G401 (cell line): Measurements from ENCODE around the gene GPRC5A. TPM values are rescaled to one million over a fixed set of nuclear protein-coding genes. Genes with fewer than 3 reads are reported as not detected.

ENCODE experiments used
- DNase-seq: peaks from one replicate; pipeline ENCODE4 v3.0.0-alpha.2; 2015; ENCODE audit warnings: low spot score
- in situ Hi-C: cut with HindIII; loops from 2 replicates; pipeline ENCODE4 v1.10.0; 2016; ENCODE audit warnings: low sequenced_read_pairs, mixed read lengths
- total RNA-seq: library from RNA; depleted of rRNA; stranded (reverse); fragments of >200 nt; shearing (Covaris generic); gene quantifications from 2 replicates; pipeline ENCODE4 v1.2.3, GENCODE V29; 2014

The GPRC5A gene
- total RNA-seq, 1 experiment from 2014 or later = 23.8 TPM

DNA sequence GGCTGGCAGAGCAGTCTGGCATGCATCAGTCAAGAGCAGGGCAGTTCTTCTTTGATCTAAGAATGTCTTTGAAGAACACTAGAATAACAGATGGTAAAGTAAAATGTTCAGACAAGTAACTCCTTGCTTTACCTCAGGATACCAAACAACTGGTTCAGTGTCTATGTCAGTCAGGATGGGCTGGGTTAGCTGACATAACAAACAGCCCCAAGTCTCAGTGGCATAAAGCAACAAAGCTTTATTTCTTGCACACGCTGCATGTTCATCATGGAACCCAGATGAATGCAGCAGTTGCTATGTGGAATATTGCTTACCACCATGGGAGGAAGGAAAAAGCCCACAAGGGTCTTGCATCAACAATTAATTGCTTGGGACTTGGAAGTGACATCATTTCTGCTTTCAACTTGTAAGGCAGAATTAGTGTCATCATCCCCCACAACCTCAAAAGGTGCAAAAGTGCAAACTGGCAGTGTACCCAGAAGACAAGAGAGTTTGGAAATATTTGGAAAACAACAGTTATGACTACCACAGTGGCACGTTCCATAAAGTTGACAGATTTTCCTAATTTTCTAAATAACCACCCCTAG lies 39.4 kb downstream of the GPRC5A start:
- DNase-seq = no peak
- in situ Hi-C loops = no loop called here

GRCh38 chr12:12933742-12934141 lies 42.4 kb downstream of the GPRC5A start:
- in situ Hi-C loops = no loop called here

GRCh38 chr12:12934556-12934955 lies 43.2 kb downstream of the GPRC5A start:
- in situ Hi-C loops = no loop called here
- DNase-seq = no peak

More at GRCh38 chr12:12933742-12934141, 42.4 kb downstream of the GPRC5A start:
- DNase-seq = no peak

GRCh38 chr12:12936983-12937491 lies 45.7 kb downstream of the GPRC5A start:
- in situ Hi-C loops = no loop called here
- DNase-seq = no peak

DNA sequence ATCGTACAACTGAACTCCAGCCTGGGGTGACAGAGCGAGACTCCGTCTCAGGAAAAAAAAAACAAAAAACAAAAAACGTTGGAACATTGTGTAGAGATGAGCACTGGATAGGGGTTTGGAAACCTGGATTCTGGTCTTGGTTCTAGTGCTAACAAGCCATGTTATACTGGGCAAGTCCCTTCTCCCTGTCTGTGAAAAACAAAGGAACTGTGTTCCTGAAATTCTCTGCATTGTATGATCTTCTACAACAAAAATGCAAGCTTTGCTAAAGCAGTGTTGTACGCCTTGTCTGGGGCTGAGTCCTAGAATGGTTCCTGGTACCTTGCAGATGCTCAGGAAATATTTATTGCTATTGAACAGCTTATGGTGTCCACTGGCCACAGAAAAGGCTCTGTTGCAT lies 47.2 kb downstream of the GPRC5A start:
- no peak for DNase-seq
- in situ Hi-C loops = no loop called here

GRCh38 chr12:12939888-12940287 lies 48.5 kb downstream of the GPRC5A start:
- in situ Hi-C loops = no loop called here
- no peak for DNase-seq

DNA sequence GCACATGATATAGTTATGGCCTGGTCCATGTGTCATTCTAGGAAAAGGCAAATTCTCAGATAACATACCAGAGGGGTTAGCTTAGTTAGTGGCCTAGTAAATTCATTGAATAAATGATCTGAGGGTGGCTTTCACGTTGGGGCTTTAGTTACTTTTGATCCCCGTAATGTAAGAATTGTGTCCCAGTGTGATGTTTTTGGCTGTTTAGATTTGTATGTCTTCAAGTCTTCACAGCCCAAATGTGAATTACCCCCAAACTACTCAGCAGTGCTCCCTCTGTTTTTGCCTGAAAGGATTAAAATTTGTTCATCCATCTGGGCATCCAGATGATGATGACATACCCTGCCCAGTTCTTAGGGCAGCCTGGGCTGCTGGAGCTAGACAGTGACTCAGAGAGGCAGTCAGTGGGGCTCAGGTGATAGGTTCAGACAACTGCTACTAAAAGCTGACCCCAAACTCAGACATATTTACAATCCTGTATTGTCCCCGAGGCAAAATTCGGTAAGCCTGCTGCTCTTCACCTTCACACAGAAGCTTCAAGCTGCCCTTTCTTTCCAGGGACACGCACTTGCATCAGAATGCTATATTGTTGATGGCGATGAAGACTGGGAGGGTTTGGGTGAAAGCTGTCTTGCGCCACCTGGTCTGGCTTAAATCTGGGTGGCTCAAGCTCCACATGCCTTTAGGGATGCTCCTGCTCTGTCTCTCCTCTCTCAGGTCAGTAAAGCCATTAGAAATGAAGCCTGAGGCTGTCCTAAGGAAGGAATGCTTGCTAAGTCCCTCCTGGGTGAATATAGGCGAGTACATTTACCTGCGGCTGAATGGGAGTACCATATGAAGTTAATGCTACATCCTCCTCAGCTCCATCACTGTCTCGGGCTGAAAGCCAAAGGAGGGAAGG lies 50.3 kb downstream of the GPRC5A start:
- no peak for DNase-seq
- in situ Hi-C loops = no loop called here

- no peak for DNase-seq
- in situ Hi-C loops = no loop called here
Observed at GRCh38 chr12:12943586-12944260, 52.4 kb downstream of the GPRC5A start.

DNA sequence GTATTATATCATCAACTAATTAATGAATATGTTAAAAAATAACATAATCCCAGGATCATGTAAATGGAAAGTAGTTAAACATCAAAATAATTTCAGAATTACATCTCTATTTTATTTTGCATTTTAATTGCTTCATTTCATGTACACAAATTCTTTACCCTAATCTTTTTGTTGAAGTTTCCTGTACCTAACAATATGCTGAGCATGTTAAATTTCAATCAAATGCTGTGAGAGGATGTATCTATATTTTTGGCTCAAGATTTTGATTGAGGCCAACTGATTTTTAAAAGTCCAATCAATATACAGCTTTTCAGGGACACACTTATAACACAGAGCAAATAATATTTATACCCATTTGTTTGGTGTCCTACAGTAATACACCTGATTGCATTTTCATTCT lies 54.2 kb downstream of the GPRC5A start:
- DNase-seq = no peak
- in situ Hi-C loops = no loop called here

DNA sequence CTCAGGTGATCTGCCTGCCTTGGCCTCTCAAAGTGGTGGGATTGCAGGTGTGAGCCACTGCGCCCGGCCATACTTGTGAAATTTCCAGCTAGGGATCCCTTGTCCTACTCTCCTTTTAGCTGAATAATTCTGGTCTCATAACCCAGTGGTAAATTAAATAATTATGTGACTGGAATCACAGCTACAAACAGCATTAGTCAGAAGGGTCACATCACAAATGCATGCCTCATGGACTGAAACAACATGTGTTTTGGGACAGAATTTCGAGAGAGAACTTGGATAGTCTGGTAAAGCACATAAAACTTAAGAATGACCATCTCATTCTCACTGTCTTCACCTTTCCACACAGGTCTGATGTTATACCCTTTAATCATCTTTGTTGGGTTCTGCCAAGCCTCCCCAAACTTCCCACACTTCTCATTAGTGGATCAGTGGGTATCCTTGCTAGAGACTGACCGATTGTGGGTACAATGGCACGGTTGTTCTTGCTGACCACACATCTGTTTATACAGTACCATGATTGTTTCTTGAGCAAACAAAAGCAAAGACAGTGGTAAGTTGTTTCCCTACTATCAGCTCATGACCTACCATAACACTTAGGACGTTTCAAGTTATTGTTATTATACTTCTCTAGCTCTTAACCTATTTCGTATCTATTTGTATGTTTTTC lies 55.5 kb downstream of the GPRC5A start:
- DNase-seq = no peak

GRCh38 chr12:12947902-12948301 lies 56.5 kb downstream of the GPRC5A start:
- no peak for DNase-seq
- in situ Hi-C loops = no loop called here

More for the DNA sequence above, 55.5 kb downstream of the GPRC5A start:
- in situ Hi-C loops = no loop called here

GRCh38 chr12:12951504-12951903 lies 60.1 kb downstream of the GPRC5A start:
- no peak for DNase-seq
- in situ Hi-C loops = no loop called here

DNA sequence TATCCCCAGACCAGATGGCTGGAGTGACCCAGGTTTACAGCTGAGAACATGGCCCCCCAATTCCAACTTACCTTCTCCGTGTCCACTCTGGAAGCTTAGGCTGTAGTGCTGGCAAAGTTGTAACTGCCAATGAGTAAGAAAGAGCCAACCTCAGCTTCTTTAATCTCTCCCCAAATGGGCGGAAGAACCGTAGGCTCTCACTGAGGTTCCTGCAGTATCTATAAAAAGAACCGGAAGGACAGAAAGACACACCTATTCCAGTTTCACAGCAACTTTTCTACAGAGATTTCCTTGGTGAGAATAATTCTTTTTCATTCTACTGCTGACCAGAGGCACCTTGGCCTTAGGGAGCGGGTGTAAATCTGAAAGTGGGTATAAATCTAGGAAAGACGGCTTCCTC lies 60.7 kb downstream of the GPRC5A start, which contains the start of gene GPRC5D:
GPRC5D (minus strand) TSS at position 135 of the 400 bp plus-strand sequence. CDS start 1,786 bp downstream, outside the sequence.
- in situ Hi-C loops = no loop called here
- no peak for DNase-seq

DNA sequence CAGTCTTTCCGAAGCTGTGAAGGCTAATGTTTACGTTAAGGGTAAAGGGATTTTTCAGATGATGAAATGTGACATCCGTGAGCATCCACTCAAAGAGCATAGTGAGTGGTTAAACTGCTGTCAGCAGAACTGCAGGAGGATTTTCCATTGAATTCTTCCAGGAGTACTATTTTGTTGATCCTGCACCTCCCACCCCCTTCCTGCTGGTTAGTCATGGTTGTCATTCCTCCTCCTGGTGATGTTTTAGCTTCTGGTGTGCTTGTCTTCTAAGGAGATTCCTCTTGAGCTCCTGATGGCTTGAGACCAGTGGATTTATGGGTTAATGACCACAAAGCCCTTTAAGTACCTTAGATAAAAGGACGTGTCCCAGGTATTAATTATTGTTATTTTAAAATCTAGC lies 63.0 kb downstream of the GPRC5A start:
- in situ Hi-C loops = no loop called here
- no peak for DNase-seq

GRCh38 chr12:12954878-12955625 lies 63.7 kb downstream of the GPRC5A start:
- no peak for DNase-seq
- in situ Hi-C loops = no loop called here

DNA sequence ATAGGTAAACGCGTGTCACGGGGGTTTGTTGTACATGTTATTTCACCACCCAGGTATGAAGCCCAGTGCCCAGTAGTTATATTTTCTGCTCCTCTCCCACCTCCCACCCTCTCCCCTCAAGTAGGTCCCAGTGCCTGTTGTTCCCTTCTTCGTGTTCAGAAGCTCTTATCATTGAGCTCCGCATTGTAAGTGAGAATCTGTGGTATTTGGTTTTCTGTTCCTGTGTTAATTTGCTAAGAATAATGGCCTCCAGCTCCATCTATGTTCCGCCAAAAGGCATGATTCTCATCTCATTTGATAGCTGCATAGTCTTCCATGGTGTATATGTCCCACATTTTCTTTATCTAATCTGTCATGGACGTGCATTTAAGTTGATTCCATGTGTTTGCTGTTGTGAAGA lies 67.5 kb downstream of the GPRC5A start:
- DNase-seq = no peak
- in situ Hi-C loops = no loop called here

- in situ Hi-C loops = no loop called here
- no peak for DNase-seq
Observed at GRCh38 chr12:12960639-12961209, 69.4 kb downstream of the GPRC5A start.

GRCh38 chr12:12964255-12964654 lies 72.9 kb downstream of the GPRC5A start:
- DNase-seq = no peak
- in situ Hi-C loops = no loop called here
